HG02678 (cell line): ENCODE measurements around the gene IGFBP7.

Experiments
- ATAC-seq: cut with Tn5 transposase; IDR thresholded peaks from one replicate; pipeline ENCODE4 v1.9.1; 2021; ENCODE audit warnings: mild to moderate bottlenecking, moderate library complexity; ENCODE audit not compliant: unreplicated experiment

The IGFBP7 gene

GRCh38 chr4:57098415-57098814 is 11.8 kb downstream of the IGFBP7 start:
- ATAC-seq, result no peak

- no peak for ATAC-seq
Measured at GRCh38 chr4:57097711-57098110, 12.5 kb downstream of the IGFBP7 start.

- no peak for ATAC-seq
Measured at GRCh38 chr4:57095956-57096355, 14.2 kb downstream of the IGFBP7 start.

GRCh38 chr4:57095245-57095644 is 14.9 kb downstream of the IGFBP7 start:
- no peak for ATAC-seq

GRCh38 chr4:57094832-57095223 is 15.4 kb downstream of the IGFBP7 start:
- no peak for ATAC-seq

- ATAC-seq, result no peak
Measured at GRCh38 chr4:57093845-57094831, 16.0 kb downstream of the IGFBP7 start.

- no peak for ATAC-seq
Measured at GRCh38 chr4:57091657-57092162, 18.5 kb downstream of the IGFBP7 start.

GRCh38 chr4:57090079-57090478 is 20.1 kb downstream of the IGFBP7 start:
- no peak for ATAC-seq

- ATAC-seq, result no peak
Measured at GRCh38 chr4:57089549-57089948, 20.6 kb downstream of the IGFBP7 start.

GRCh38 chr4:57086031-57086723 is 24.0 kb downstream of the IGFBP7 start:
- ATAC-seq, result no peak

- ATAC-seq, result no peak
Measured at GRCh38 chr4:57085278-57085677, 24.9 kb downstream of the IGFBP7 start.

- no peak for ATAC-seq
Measured at GRCh38 chr4:57084360-57084759, 25.8 kb downstream of the IGFBP7 start.

- no peak for ATAC-seq
Measured at GRCh38 chr4:57083090-57083489, 27.1 kb downstream of the IGFBP7 start.

- ATAC-seq, result no peak
Measured at GRCh38 chr4:57081651-57082621, 28.2 kb downstream of the IGFBP7 start.

GRCh38 chr4:57080781-57081650 is 29.2 kb downstream of the IGFBP7 start:
- ATAC-seq, result no peak

GRCh38 chr4:57078685-57079521 is 31.3 kb downstream of the IGFBP7 start:
- no peak for ATAC-seq

- ATAC-seq, result no peak
Measured at GRCh38 chr4:57077550-57078343, 32.4 kb downstream of the IGFBP7 start.

GRCh38 chr4:57076646-57077045 is 33.5 kb downstream of the IGFBP7 start:
- ATAC-seq, result no peak
